ENCODE results near the gene AIFM1. TPM values are rescaled to one million over a fixed set of nuclear protein-coding genes. Genes with fewer than 3 reads are reported as not detected.

AIFM1 gene
- total RNA-seq, 1 experiment from 2014 or later: 52.7 TPM

DNA sequence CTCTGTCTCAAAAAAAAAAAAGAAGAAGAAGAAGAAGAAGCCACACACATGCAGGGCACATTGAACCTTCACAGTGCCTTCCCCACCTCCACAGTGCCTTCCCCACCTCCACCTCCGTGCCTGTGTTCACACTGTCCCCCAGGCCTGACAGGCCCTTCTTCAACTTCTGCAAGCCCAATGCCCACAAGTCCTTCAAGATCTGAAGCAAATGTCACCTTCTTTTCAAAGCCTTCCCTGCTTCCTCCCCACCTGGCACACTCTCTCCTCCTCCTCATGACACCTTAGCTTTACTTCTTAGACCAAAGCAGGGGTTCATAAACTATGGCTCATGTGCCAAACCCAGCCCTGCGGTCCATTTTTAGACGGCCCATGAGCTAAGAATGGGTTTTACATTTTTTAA is 75.3 kb downstream of the AIFM1 start:
- Mint-ChIP-seq H3K9me3 (ENCODE audit: low read depth, unreplicated experiment) (no peaks in the 10 kb centered on the region), H3K36me3 (ENCODE audit: insufficient read depth, unreplicated experiment) (peaks cover 10% of the 10 kb centered on the region), H3K4me1 (ENCODE audit: low read depth, unreplicated experiment) (peaks cover 7% of the 10 kb centered on the region), H3K4me3 (ENCODE audit: low read depth, unreplicated experiment) (no peak overlapping the region), H3K27me3 (ENCODE audit: unreplicated experiment) (no peaks in the 10 kb centered on the region), H3K27ac (ENCODE audit: unreplicated experiment) (no peak overlapping the region)
- no peak for DNase-seq
- BruUV-seq (replicated peaks): no TSS peak
- CTCF ChIA-PET: no interaction called here
- intact Hi-C loops (cut with micrococcal nuclease; ENCODE audit: unreplicated experiment): no loop called here
- TF ChIP-seq, protein P1, sequence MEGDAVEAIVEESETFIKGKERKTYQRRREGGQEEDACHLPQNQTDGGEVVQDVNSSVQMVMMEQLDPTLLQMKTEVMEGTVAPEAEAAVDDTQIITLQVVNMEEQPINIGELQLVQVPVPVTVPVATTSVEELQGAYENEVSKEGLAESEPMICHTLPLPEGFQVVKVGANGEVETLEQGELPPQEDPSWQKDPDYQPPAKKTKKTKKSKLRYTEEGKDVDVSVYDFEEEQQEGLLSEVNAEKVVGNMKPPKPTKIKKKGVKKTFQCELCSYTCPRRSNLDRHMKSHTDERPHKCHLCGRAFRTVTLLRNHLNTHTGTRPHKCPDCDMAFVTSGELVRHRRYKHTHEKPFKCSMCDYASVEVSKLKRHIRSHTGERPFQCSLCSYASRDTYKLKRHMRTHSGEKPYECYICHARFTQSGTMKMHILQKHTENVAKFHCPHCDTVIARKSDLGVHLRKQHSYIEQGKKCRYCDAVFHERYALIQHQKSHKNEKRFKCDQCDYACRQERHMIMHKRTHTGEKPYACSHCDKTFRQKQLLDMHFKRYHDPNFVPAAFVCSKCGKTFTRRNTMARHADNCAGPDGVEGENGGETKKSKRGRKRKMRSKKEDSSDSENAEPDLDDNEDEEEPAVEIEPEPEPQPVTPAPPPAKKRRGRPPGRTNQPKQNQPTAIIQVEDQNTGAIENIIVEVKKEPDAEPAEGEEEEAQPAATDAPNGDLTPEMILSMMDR (IDR thresholded peaks at IDR 0.05; ENCODE audit: unreplicated experiment): no peak

DNA sequence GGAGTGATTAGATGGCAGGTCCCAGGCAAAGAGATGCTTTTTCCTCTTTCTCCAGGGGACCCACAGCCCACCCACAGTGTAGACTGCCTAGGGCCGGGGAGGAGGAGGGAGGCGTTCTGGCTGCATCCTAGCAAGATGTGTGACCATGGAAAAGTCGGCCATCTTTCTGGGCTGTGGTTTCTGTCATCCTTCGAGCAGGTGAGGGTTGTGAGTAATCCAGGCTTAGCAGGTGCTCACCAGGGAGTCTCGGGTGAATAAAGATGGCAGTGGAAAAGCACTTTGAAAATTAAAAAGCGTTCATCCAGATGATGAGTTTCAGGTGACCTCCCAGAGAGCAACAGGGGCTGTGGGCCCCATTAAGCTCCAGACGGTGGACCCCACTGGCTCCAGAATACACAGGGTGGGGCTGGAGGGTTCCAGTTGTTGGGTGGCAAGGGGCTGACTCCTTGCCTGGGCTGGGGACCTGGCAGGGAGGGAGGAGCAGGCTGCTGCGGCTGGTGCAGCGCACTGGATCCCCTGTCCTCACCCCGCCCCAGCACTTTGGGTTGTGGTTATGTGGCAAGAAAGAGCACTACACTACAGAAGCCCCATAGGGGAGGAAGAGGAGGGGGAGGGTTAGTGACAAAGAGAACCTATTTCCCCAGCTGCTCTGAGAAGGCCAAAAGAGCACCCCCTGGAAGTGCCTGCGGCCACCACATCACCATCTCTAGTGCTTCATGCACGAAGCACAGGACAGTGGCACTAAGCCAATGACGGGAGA is 79.0 kb downstream of the AIFM1 start:
- Mint-ChIP-seq H3K27me3 (ENCODE audit: unreplicated experiment) (no peaks in the 10 kb centered on the region), H3K36me3 (ENCODE audit: insufficient read depth, unreplicated experiment) (no peaks in the 10 kb centered on the region), H3K9me3 (ENCODE audit: low read depth, unreplicated experiment) (no peaks in the 10 kb centered on the region), H3K4me1 (ENCODE audit: low read depth, unreplicated experiment) (no peaks in the 10 kb centered on the region), H3K4me3 (ENCODE audit: low read depth, unreplicated experiment) (no peak overlapping the region), H3K27ac (ENCODE audit: unreplicated experiment) (no peak overlapping the region)
- BruUV-seq (replicated peaks): no TSS peak
- TF ChIP-seq, protein P1 (IDR thresholded peaks at IDR 0.05; ENCODE audit: unreplicated experiment): no peak
- intact Hi-C loops (cut with micrococcal nuclease; ENCODE audit: unreplicated experiment): no loop called here
- CTCF ChIA-PET: no interaction called here
- no peak for DNase-seq

DNA sequence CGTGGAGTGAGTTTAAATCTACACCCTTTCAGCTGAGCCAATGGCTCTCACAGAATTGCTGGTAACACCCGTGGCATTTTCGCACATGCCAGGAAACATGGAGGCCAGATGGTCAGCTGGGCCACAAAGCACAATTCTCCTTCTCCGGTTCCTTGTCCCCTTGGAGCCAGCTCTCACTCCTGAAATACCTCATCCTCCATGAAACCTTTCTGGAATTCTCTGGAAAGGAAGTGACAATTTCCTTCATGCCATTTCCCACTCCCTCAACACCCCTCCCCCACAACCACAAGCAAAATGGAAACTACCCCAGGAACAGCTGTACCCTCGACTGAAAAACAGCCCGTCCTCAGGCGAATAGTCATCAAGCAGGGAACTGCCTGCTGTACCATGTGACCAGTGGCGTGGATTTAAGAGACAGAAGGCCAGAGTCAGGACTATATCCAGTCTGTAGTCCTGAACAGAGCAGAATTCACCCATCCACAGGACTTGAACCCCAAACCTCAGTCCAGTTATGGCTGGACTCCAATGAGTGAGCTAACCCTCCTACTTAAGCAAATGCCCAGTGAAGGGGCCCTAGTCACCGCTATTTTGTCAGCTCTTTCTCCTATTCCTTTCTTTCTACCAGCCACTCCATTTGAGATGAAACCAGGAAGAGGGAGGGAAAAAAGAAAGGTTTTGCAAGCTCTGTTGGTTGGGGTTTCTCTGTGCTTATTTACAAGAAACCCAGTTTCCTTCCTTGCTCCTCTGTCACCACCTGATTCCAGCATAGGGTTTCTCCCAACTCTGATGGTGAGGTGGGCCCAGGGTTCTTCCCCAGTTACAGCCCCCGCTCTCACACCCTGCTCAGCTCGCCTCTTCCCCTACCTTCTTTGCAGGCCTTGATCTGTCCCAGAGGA is 79.8 kb downstream of the AIFM1 start:
- BruUV-seq (replicated peaks): no TSS peak
- H3K9me3 Mint-ChIP-seq (ENCODE audit: low read depth, unreplicated experiment): no peaks in the 10 kb centered on the region
- no peaks in the 10 kb centered on the region for H3K27me3 Mint-ChIP-seq (ENCODE audit: unreplicated experiment)

DNA sequence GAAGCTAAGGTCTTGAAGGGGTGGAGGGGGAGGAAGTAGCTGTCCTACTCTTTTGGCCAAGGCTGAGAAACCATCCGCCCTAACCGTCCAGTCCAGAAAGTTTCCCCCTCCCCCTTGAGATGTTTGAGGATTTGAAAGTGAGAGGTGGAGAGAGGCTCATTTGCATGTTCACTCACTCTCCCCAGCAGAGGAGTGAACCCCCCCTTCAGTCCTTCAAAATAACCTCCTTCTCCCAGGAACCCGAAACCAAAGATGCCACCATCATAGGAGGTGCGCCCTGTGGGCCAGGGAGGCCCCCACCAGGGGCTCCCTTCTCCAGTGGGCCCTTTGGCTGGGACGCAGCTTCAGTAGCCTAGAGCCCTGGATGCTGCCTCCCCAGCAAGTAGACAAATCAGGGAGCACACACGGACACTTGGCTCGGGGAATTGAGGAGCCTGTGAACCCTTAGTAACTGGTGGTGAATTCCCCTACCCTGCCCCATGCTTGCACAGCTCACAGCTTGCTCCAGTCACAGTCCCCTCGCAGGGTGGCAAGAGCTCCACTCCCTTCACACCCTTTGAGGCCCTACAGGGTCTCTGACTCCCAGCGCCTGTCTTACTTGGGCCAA is 80.9 kb downstream of the AIFM1 start:
- Mint-ChIP-seq H3K36me3 (ENCODE audit: insufficient read depth, unreplicated experiment) (peaks cover 2% of the 10 kb centered on the region), H3K4me3 (ENCODE audit: low read depth, unreplicated experiment) (no peak overlapping the region), H3K27me3 (ENCODE audit: unreplicated experiment) (no peaks in the 10 kb centered on the region), H3K27ac (ENCODE audit: unreplicated experiment) (no peak overlapping the region), H3K4me1 (ENCODE audit: low read depth, unreplicated experiment) (no peaks in the 10 kb centered on the region), H3K9me3 (ENCODE audit: low read depth, unreplicated experiment) (no peaks in the 10 kb centered on the region)
- BruUV-seq (replicated peaks): no TSS peak
- intact Hi-C loops (cut with micrococcal nuclease; ENCODE audit: unreplicated experiment): no loop called here
- no peak for DNase-seq
- TF ChIP-seq, protein P1 (IDR thresholded peaks at IDR 0.05; ENCODE audit: unreplicated experiment): no peak
- CTCF ChIA-PET: no interaction called here

More for the DNA sequence above, 79.8 kb downstream of the AIFM1 start:
- no peak overlapping the region for H3K4me3 Mint-ChIP-seq (ENCODE audit: low read depth, unreplicated experiment)
- TF ChIP-seq, protein P1 (IDR thresholded peaks at IDR 0.05; ENCODE audit: unreplicated experiment): no peak
- no peak for DNase-seq
- no peak overlapping the region for H3K27ac Mint-ChIP-seq (ENCODE audit: unreplicated experiment)
- no peaks in the 10 kb centered on the region for H3K4me1 Mint-ChIP-seq (ENCODE audit: low read depth, unreplicated experiment)
- intact Hi-C loops (cut with micrococcal nuclease; ENCODE audit: unreplicated experiment): no loop called here
- no peaks in the 10 kb centered on the region for H3K36me3 Mint-ChIP-seq (ENCODE audit: insufficient read depth, unreplicated experiment)
- CTCF ChIA-PET: no interaction called here
